ENCODE data around the gene RANBP1. TPM values are rescaled to one million over a fixed set of nuclear protein-coding genes. Genes with fewer than 3 reads are reported as not detected.

Gene RANBP1
- total RNA-seq, 1 experiment from 2014 or later = 365 TPM

DNA sequence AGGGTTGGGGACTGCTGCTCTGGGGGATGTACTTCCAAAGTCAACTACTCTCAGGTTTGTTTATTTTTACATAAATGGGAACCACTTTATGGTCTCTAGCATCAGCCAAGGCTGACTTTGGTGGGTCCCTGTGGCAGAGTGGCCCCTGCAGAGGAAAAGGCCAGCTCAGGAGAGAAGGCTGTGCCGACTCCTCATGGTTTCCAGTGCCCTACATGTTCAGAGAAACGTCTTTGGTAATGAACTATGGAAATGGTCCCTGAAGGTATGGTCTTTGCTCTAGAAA is 12.7 kb downstream of the RANBP1 start:
- Mint-ChIP-seq H3K9me3 (ENCODE audit: unreplicated experiment) (no peaks in the 10 kb centered on the region), H3K36me3 (ENCODE audit: insufficient read depth, unreplicated experiment) (peaks cover 72% of the 10 kb centered on the region), H3K27me3 (ENCODE audit: insufficient read depth, unreplicated experiment) (no peaks in the 10 kb centered on the region), H3K4me1 (ENCODE audit: low read depth, unreplicated experiment) (no peaks in the 10 kb centered on the region), H3K4me3 (ENCODE audit: unreplicated experiment) (no peak overlapping the region), H3K27ac (ENCODE audit: unreplicated experiment) (no peak overlapping the region)
- Histone ChIP-seq H3K9me3 (no peaks in the 10 kb centered on the region), H3K4me1 (no peaks in the 10 kb centered on the region), H3K4me3 (ENCODE audit: low read depth, low read length) (no peak overlapping the region), H3K27me3 (replicated peaks; ENCODE audit: control insufficient read depth, insufficient read depth, low read length) (no peaks in the 10 kb centered on the region), H3K36me3 (ENCODE audit: control insufficient read depth, insufficient read depth, low read length) (no peaks in the 10 kb centered on the region; the same call in 1 of the 2 replicates)
- CTCF ChIA-PET = interaction anchor here (0.7 to 1.2 kb wide), 2 partner anchors 11 to 18 kb away, joined by 3 to 5 read pairs; partner anchors contain the start of gene TRMT2A
- TF ChIP-seq, protein P1, sequence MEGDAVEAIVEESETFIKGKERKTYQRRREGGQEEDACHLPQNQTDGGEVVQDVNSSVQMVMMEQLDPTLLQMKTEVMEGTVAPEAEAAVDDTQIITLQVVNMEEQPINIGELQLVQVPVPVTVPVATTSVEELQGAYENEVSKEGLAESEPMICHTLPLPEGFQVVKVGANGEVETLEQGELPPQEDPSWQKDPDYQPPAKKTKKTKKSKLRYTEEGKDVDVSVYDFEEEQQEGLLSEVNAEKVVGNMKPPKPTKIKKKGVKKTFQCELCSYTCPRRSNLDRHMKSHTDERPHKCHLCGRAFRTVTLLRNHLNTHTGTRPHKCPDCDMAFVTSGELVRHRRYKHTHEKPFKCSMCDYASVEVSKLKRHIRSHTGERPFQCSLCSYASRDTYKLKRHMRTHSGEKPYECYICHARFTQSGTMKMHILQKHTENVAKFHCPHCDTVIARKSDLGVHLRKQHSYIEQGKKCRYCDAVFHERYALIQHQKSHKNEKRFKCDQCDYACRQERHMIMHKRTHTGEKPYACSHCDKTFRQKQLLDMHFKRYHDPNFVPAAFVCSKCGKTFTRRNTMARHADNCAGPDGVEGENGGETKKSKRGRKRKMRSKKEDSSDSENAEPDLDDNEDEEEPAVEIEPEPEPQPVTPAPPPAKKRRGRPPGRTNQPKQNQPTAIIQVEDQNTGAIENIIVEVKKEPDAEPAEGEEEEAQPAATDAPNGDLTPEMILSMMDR (IDR thresholded peaks at IDR 0.05; ENCODE audit: insufficient read depth in 1 of 2, low read depth in 1 of 2, low read length in 1 of 2, severe bottlenecking in 1 of 2, unreplicated experiment in 1 of 2) = no peak
- intact Hi-C loops (cut with micrococcal nuclease; ENCODE audit: unreplicated experiment) = no loop called here
- BruUV-seq (replicated peaks) = no TSS peak
- DNase-seq = no peak
- POLR2A ChIA-PET = interaction anchor here (2.4 kb wide), 1 partner anchor 11 kb away, joined by 7 read pairs; the partner anchor contains the start of gene TRMT2A

GRCh38 chr22:20128902-20129746 is 13.2 kb downstream of the RANBP1 start:
- no TSS peak for BruUV-seq (replicated peaks)
- H3K9me3 ChIP-seq = no peaks in the 10 kb centered on the region
- ChIA-PET POLR2A (interaction anchor here (2.4 kb wide), 1 partner anchor 12 kb away, joined by 7 read pairs; the partner anchor contains the start of gene TRMT2A), CTCF (interaction anchor here (0.7 to 1.2 kb wide), 2 partner anchors 12 to 18 kb away, joined by 3 to 5 read pairs; partner anchors contain the start of gene TRMT2A)
- no peaks in the 10 kb centered on the region for H3K27me3 ChIP-seq (replicated peaks; ENCODE audit: control insufficient read depth, insufficient read depth, low read length)
- no peaks in the 10 kb centered on the region for H3K4me1 Mint-ChIP-seq (ENCODE audit: low read depth, unreplicated experiment)
- H3K4me3 Mint-ChIP-seq (ENCODE audit: unreplicated experiment) = peak overlapping the region; percentile 19
- H3K27me3 Mint-ChIP-seq (ENCODE audit: insufficient read depth, unreplicated experiment) = no peaks in the 10 kb centered on the region
- TF ChIP-seq, protein P1 (IDR thresholded peaks at IDR 0.05; ENCODE audit: insufficient read depth in 1 of 2, low read depth in 1 of 2, low read length in 1 of 2, severe bottlenecking in 1 of 2, unreplicated experiment in 1 of 2) = peak; percentile 40 to 46
- H3K9me3 Mint-ChIP-seq (ENCODE audit: unreplicated experiment) = no peaks in the 10 kb centered on the region
- no peaks in the 10 kb centered on the region; the same call in 1 of the 2 replicates for H3K36me3 ChIP-seq (ENCODE audit: control insufficient read depth, insufficient read depth, low read length)
- DNase-seq = peak in 1 of 2 experiments; percentile 49
- H3K36me3 Mint-ChIP-seq (ENCODE audit: insufficient read depth, unreplicated experiment) = peaks cover 66% of the 10 kb centered on the region
- no peak overlapping the region for H3K27ac Mint-ChIP-seq (ENCODE audit: unreplicated experiment)
- H3K4me3 ChIP-seq (ENCODE audit: low read depth, low read length) = no peak overlapping the region
- H3K4me1 ChIP-seq = no peaks in the 10 kb centered on the region
- intact Hi-C loops (cut with micrococcal nuclease; ENCODE audit: unreplicated experiment) = no loop called here

DNA sequence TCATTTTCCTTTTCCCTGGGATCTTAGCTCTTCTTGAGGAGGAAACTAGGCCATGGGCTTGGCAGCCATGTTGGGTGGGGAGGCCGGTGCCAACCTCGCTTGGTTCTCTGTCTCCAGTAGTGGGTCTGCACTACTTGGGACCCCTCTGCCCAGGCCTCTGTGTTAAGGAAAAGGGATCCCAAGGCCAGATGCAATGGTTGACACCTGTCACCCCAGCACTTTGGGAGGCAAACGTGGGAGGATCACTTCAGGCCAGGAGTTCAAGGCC is 13.8 kb downstream of the RANBP1 start:
- Mint-ChIP-seq H3K4me1 (ENCODE audit: low read depth, unreplicated experiment) (no peaks in the 10 kb centered on the region), H3K27me3 (ENCODE audit: insufficient read depth, unreplicated experiment) (no peaks in the 10 kb centered on the region), H3K27ac (ENCODE audit: unreplicated experiment) (no peak overlapping the region), H3K4me3 (ENCODE audit: unreplicated experiment) (no peak overlapping the region), H3K36me3 (ENCODE audit: insufficient read depth, unreplicated experiment) (peaks cover 61% of the 10 kb centered on the region), H3K9me3 (ENCODE audit: unreplicated experiment) (no peaks in the 10 kb centered on the region)
- no peaks in the 10 kb centered on the region; the same call in 1 of the 2 replicates for H3K36me3 ChIP-seq (ENCODE audit: control insufficient read depth, insufficient read depth, low read length)
- no peak overlapping the region for H3K4me3 ChIP-seq (ENCODE audit: low read depth, low read length)
- no peaks in the 10 kb centered on the region for H3K27me3 ChIP-seq (replicated peaks; ENCODE audit: control insufficient read depth, insufficient read depth, low read length)
- POLR2A ChIA-PET = interaction anchor here (2.4 kb wide), 1 partner anchor 12 kb away, joined by 7 read pairs; the partner anchor contains the start of gene TRMT2A
- no peak for DNase-seq
- intact Hi-C loops (cut with micrococcal nuclease; ENCODE audit: unreplicated experiment) = no loop called here
- no TSS peak for BruUV-seq (replicated peaks)
- no peaks in the 10 kb centered on the region for H3K4me1 ChIP-seq
- CTCF ChIA-PET = interaction anchor here (1.2 kb wide), 1 partner anchor 12 kb away, joined by 5 read pairs; the partner anchor contains the start of gene TRMT2A
- TF ChIP-seq, protein P1 (IDR thresholded peaks at IDR 0.05; ENCODE audit: insufficient read depth in 1 of 2, low read depth in 1 of 2, low read length in 1 of 2, severe bottlenecking in 1 of 2, unreplicated experiment in 1 of 2) = no peak
- H3K9me3 ChIP-seq = no peaks in the 10 kb centered on the region
